ENCODE results near the gene LRRN2.

Gene LRRN2

GRCh38 chr1:204624631-204625216 is 60.8 kb downstream of the LRRN2 start:
- no peak for DNase-seq (ENCODE audit: extremely low read depth, low read depth)
- H3K4me3 ChIP-seq (replicated peaks; ENCODE audit: low read depth, low read length) = no peak overlapping the region
- TF ChIP-seq, protein P1, sequence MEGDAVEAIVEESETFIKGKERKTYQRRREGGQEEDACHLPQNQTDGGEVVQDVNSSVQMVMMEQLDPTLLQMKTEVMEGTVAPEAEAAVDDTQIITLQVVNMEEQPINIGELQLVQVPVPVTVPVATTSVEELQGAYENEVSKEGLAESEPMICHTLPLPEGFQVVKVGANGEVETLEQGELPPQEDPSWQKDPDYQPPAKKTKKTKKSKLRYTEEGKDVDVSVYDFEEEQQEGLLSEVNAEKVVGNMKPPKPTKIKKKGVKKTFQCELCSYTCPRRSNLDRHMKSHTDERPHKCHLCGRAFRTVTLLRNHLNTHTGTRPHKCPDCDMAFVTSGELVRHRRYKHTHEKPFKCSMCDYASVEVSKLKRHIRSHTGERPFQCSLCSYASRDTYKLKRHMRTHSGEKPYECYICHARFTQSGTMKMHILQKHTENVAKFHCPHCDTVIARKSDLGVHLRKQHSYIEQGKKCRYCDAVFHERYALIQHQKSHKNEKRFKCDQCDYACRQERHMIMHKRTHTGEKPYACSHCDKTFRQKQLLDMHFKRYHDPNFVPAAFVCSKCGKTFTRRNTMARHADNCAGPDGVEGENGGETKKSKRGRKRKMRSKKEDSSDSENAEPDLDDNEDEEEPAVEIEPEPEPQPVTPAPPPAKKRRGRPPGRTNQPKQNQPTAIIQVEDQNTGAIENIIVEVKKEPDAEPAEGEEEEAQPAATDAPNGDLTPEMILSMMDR (IDR thresholded peaks at IDR 0.05; ENCODE audit: low read depth, low read length, missing control alignments) = no peak

DNA sequence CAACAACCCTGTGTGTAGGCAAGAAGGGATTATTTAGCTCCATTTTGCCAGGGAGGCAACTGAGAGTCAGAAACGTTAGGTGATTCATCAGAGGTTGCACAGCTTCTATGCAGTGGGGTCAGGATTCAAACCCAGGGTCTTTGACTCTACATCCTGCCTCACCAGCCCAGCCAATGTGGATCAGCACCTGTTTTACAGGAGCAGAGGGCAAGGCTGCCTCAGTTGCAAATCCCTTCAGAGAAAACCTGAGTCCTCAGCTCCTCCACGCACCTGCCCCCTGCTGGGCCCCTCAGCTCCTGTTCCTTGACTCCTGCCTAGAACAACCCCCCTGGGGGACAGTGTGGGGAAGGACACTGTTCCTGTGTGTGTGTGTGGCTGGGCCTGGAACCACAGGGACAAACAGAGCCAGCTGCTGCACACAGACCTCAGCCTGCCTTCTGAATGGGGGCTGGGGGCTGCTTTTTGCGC is 61.6 kb downstream of the LRRN2 start:
- no peak overlapping the region for H3K4me3 ChIP-seq (replicated peaks; ENCODE audit: low read depth, low read length)
- TF ChIP-seq, protein P1 (IDR thresholded peaks at IDR 0.05; ENCODE audit: low read depth, low read length, missing control alignments) = peak; percentile 39
- DNase-seq (ENCODE audit: extremely low read depth, low read depth) = no peak

- peak; percentile 39 for DNase-seq (ENCODE audit: extremely low read depth, low read depth)
- no peak overlapping the region for H3K4me3 ChIP-seq (replicated peaks; ENCODE audit: low read depth, low read length)
- TF ChIP-seq, protein P1 (IDR thresholded peaks at IDR 0.05; ENCODE audit: low read depth, low read length, missing control alignments) = no peak
These were observed 62.1 kb downstream of the LRRN2 start for GRCh38 chr1:204623365-204623893.

DNA sequence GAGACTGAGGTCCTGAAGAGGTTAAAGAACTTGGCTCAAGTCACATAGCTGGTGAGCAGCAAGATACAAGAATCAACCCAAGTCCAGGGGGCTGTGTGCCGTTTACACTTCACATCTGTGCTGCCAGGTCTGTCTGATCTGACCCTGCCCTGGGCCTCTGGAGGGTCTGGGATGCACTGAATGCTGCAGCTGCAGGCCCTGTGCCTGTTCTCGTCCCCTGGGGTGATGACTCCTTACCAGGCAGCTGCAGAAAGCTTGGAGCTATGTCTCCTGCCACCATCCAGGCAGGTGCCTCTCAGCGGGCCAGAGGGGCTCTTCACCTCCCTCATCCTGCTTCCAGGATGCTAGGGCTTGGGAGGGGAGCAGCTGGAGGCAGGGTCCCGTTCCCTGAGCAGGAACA is 63.5 kb downstream of the LRRN2 start:
- TF ChIP-seq, protein P1 (IDR thresholded peaks at IDR 0.05; ENCODE audit: low read depth, low read length, missing control alignments) = no peak
- H3K4me3 ChIP-seq (replicated peaks; ENCODE audit: low read depth, low read length) = no peak overlapping the region
- no peak for DNase-seq (ENCODE audit: extremely low read depth, low read depth)

- TF ChIP-seq, protein P1 (IDR thresholded peaks at IDR 0.05; ENCODE audit: low read depth, low read length, missing control alignments) = no peak
- H3K4me3 ChIP-seq (replicated peaks; ENCODE audit: low read depth, low read length) = no peak overlapping the region
- no peak for DNase-seq (ENCODE audit: extremely low read depth, low read depth)
These were observed 64.1 kb downstream of the LRRN2 start for GRCh38 chr1:204621396-204621795.

GRCh38 chr1:204619721-204620120 is 65.8 kb downstream of the LRRN2 start:
- TF ChIP-seq, protein P1 (IDR thresholded peaks at IDR 0.05; ENCODE audit: low read depth, low read length, missing control alignments) = no peak
- DNase-seq (ENCODE audit: extremely low read depth, low read depth) = no peak
- no peak overlapping the region for H3K4me3 ChIP-seq (replicated peaks; ENCODE audit: low read depth, low read length)
